Measurements from ENCODE around the gene FMNL1. TPM values are rescaled to one million over a fixed set of nuclear protein-coding genes. Genes with fewer than 3 reads are reported as not detected.
A peak's percentile ranks its signal among the peaks of the same experiment; 100 is the strongest.
"Not testable (repeated sequence)": the region's sequence is repeated elsewhere in the genome, so short reads cannot be mapped to it uniquely, and the experiment has no call there.

The FMNL1 gene, protein sequence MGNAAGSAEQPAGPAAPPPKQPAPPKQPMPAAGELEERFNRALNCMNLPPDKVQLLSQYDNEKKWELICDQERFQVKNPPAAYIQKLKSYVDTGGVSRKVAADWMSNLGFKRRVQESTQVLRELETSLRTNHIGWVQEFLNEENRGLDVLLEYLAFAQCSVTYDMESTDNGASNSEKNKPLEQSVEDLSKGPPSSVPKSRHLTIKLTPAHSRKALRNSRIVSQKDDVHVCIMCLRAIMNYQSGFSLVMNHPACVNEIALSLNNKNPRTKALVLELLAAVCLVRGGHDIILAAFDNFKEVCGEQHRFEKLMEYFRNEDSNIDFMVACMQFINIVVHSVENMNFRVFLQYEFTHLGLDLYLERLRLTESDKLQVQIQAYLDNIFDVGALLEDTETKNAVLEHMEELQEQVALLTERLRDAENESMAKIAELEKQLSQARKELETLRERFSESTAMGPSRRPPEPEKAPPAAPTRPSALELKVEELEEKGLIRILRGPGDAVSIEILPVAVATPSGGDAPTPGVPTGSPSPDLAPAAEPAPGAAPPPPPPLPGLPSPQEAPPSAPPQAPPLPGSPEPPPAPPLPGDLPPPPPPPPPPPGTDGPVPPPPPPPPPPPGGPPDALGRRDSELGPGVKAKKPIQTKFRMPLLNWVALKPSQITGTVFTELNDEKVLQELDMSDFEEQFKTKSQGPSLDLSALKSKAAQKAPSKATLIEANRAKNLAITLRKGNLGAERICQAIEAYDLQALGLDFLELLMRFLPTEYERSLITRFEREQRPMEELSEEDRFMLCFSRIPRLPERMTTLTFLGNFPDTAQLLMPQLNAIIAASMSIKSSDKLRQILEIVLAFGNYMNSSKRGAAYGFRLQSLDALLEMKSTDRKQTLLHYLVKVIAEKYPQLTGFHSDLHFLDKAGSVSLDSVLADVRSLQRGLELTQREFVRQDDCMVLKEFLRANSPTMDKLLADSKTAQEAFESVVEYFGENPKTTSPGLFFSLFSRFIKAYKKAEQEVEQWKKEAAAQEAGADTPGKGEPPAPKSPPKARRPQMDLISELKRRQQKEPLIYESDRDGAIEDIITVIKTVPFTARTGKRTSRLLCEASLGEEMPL
- 1 to 10 TPM; 4.4 to 7.7 (median 6.7) TPM for polyA plus RNA-seq (ENCODE audit: insufficient read length in 4 of 4)

DNA sequence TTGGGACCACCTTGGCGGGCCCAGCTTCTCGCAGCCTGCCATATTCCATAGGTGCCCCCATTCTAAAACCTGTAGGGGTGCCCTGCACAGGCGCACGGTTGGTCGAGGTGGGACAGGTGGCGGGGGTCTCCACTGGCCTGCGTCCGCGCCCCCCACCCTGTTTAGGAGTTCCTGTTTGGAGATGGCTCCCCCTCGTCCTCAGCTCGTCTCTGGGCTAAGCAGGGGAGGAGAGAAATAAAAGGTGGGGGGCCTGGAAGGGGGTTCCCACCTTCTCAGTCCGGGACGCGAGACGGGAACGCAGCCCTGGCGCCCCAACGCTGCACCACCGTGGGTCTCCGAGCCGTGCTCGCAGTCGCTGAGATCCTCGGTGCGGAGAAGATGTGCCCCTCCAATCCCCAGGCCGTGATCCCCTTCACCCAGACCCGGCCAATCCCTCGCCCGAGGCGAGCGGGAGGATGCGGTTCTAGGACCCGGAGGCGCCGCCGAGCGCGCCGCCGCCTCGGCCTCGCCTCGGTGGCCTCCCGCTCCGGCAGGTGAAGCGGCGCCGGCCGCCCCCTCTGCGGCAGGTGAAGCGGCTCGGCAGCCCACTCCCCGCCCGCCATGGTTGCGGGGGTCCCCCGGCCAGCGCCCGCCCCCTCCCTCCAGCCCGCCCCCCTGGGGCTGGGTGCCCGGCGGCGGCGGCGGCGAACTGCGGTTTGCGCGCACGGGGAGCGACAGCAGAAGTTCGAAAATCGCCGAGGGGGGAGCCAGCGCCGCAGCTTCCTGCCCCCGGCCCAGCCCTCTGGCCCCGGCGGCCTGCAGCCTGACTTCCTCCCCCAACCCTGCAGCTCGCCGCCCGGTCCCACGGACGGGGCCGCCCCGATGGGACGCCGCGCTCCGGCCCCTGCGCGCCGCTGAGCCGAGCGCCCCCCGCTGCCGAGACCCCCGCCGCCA, at the start of gene FMNL1:
Gene FMNL1 (plus strand): TSS at position 805 of the 933 bp plus-strand sequence. CDS start 240 bp downstream, outside the sequence.
- no peak for DNase-seq (ENCODE audit: low read depth in 4 of 4, low spot score in 2 of 4)

DNA sequence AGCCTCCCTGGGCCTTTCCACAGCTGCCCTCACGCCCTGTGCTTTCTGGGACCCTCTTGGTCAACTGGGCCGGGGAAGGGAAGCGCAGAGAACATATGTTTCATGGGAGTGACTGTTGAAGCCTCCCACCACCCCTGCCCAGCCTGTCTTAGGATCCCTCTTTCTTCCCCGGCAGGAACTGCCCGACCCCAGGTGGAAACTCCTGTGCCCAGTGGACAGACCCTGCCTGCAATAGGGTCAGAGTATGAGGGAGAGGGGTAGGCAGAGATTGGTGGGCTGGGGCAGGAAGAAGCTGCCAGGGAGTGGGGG, 49.5 kb upstream of the FMNL1 start:
- DNase-seq (ENCODE audit: low read depth in 4 of 4, low spot score in 2 of 4) = no peak

DNA sequence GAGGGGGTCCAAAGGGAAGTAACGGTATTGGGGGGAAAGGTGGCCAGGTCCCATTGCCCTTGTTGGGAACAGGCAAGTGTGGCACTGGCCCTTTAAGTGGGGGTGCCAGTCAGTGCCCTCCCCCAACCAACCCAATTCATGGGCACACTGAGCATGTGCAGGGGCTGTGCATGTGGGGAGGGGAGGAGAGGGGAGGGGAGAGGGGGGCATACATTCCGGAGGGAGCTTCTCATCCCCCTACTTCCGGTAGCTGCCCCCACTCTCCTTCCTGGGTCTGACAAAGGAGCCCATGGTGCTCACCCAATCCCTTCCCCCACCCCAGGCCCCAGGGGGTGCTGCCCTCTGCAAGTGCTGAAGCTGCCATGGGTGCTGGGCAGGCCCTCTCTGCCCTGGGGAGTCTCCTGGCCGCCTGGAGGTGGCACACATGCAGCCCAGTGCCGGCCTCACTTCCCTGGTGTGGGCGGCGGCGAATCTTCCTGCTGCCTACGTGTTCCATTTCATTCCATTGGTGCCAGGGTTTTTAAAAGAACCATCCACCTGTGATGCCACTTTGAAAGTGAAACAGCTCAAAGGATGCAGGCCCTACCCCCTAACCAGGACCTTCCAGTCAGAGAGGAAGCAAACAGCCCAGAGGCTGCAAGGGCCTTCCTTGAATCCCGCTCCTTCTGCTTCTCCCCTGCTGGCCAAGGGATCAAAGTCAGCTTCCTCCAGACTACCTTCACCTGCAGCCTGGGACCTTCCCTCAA, 49.0 kb upstream of the FMNL1 start:
- no peak for DNase-seq (ENCODE audit: low read depth in 4 of 4, low spot score in 2 of 4)

DNA sequence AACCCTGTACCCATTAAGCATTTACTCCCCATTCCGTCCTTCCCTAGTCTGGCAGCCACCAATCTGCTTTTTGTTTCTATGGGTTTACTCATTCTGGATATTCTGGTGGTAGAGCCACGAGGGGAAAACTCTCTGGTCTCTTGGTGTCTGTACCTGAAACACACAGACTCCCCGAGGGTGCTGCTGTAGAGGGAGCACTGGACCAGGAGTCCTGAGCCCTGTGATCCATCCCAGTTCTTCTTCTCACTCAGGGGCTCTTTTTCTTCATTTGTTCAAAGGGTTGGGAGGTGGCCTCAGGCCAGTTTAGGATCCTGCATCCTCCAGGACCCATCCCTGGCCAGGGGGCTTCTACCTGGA, 45.9 kb upstream of the FMNL1 start:
- DNase-seq (ENCODE audit: low read depth in 4 of 4, low spot score in 2 of 4) = no peak

DNA sequence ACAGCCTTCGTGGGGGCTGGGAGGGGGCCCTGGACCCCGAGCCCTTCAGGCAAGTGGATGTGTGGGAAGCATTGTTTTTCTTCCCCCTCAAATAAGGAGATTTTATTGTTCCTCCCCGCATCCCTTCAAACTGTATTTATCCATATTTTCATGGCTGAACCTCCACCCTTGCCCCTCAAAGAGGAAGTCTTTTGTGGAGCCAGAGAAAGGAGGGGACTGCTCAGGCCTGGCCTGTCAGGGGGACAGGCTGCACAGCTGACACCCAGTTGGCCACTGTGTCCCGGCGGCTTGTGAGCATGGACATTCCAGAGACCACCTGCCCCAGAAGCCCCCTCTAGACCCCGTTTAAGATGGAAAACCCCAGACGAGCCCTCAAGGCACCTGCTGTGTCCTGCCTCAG, 44.1 kb upstream of the FMNL1 start:
- DNase-seq (ENCODE audit: low read depth in 4 of 4, low spot score in 2 of 4) = no peak

DNA sequence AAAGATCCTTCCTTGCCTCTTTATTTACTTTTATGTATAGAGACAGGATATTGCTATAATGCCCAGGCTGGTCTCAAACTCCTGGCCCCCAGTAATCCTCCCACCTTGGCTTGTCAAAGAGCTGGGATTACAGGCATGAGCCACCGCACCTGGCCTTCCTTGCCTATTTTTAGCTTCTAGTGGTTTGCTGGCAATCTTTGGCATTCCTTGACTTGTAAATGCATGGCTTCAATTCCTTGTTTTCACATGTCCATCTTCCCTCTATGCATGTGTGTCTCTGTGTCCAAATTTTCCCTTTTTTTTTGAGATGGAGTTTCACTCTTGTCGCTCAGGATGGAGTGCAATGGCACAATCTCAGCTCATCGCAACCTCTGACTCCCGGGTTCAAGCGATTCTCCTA, 37.5 kb upstream of the FMNL1 start:
- no peak for DNase-seq (ENCODE audit: low read depth in 4 of 4, low spot score in 2 of 4)

DNA sequence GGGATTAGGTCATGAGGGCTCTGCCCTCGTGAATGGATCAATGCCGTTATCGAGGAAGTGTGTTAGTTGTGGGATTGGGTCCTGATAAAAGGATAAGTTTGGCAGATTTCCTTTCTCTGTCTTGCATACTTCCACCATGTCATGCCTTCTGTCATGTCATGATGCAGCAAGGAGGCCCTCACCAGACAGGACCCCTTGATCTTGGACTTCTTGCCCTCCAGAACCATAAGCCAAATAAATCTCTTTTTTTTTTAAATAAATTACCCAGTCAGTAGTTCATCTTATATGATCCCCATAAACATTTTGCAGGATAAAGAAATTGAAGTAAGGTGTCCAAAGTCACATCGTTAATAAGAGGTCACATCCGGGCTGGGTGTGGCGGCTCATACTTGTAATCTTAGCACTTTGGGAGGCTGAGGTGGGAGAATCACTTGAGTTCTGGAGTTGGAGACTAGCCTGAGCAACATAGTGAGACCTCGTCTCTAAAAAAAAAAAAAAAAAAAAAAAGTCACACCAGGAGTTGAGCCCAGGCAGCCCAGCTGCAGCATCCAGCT, 34.8 kb upstream of the FMNL1 start:
- no peak for DNase-seq (ENCODE audit: low read depth in 4 of 4, low spot score in 2 of 4)

DNA sequence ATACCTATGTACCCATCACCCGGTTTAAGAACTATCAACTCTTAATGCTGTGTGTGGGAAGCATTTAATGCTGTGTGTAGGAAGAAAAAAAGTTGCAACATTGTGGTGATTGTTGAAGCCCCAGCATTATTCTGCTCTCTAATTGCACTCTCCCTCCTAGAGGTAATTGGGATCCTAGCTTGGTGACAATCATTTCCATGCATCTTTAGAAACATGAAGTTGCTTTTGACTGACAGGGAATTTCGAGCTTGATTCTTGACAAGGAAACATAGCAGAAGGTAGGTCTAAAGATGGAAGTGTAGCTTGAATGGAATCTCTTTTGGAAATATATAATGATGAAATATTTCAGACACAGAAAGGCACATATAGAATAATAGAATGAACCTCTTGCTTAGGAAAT, 32.7 kb upstream of the FMNL1 start:
- no peak for DNase-seq (ENCODE audit: low read depth in 4 of 4, low spot score in 2 of 4)

DNA sequence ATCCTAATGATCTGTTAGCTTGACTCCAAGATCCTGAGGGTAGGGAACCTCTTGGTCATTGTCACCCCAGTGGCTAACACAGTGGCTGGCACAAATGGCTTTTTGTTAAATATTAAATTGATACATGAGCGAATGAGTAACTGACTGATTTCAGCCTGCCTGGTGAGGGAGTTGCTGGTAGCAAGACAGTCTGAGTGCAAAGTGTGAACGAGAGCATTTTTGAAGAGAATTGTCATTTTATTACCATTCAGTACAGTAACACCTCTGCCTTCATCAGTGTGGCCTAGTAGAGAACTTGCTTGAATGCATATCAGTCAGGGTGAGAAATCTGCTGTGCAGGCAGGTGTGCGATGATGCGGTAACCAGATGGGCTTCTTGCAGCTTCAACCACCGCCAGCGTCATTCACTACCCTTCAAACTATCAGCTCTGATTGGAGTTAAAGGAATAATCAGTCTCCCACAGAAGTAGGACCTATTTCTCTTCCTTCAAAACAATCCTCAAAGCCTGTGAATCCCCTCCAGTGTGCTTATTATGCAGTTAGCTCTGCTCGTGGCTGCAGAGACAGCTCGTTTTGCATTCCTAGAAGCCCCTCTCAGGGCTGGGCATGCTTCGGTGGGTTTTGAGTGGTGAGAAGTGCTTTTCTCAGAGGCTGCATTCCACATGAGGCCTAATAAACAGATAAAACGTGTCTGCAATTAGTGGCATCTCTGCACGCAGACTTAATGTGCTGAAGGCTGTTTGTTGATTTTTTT, 31.0 kb upstream of the FMNL1 start:
- no peak for DNase-seq (ENCODE audit: low read depth in 4 of 4, low spot score in 2 of 4)

DNA sequence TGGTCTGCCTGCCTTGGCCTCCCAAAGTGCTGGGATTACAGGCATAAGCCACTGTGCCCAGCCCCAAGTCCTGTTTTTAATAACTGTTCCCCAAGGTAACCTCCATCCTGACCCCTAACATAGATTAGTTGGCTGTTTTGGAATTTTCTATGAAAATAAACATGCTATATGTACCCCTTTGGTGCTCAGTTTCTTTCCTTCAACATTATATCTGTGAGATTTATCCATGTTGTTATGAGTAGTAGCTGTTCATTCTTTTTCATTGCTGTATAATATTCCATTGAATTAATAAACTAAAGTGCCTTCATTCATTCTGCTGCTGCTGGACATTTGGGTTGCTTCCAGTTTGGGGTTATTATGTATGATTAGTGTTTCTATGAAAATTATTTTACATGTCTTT, 26.3 kb upstream of the FMNL1 start:
- DNase-seq (ENCODE audit: low read depth in 4 of 4, low spot score in 2 of 4) = no peak

DNA sequence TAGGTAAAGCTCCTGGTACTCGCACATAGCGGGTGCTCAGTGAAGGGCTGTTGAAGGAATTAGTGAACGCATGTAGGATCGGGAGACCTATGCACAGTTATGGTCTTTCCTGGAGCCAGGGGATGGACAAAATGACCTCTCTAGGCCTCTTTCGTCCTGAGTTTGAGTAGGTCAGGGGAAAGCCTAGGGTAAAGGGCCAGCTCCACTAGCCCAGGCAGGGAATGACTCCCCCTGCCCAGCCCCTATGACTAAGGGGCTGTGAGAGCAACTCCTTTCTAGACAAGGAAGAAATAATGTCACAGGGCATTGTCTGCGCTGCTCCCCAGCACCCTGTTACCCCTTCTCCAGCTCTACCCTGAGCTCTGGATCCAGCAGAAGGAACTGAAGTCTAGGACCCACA, 24.6 kb upstream of the FMNL1 start:
- DNase-seq (ENCODE audit: low read depth in 4 of 4, low spot score in 2 of 4) = no peak

DNA sequence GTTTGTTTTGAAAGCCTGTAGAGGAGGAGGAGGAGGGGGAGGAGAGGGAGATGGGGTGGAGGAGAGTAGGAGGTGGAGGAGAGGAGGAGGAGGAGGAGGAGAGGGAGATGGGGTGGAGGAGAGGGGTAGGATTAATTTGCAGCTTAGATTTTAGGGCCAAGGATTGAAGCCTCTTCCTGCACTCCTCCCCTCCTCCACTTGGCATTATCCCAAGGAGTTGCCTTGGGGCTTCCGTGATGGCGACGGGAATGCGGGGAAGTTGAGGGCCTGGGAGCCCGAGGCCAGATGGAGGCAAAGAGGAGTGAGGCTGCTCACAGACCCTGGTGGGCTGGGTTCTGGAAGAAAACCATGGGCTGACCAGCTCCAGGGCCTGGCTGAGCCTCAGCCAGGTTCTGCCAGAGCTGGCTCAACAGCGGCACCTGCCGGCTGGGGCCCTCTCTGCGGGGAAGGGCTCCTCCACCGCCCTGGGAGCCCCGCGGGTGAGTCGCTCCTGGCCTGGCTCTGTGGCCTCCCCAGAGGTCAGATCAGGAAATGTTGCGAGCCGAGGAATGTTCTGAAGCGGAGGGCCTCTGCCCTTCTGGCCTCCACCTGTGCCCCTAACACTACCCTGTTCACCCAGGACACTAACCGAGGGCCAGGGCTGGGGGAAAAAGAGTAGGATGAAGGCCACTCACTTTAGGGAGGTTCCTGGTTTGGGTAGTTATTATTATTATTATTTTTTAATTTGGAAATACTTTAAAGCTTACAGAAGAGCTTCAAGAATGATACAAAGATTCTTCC, 23.9 kb upstream of the FMNL1 start:
- DNase-seq (ENCODE audit: low read depth in 4 of 4, low spot score in 2 of 4) = peak in 2 of 4 donors; percentile 65 to 81

DNA sequence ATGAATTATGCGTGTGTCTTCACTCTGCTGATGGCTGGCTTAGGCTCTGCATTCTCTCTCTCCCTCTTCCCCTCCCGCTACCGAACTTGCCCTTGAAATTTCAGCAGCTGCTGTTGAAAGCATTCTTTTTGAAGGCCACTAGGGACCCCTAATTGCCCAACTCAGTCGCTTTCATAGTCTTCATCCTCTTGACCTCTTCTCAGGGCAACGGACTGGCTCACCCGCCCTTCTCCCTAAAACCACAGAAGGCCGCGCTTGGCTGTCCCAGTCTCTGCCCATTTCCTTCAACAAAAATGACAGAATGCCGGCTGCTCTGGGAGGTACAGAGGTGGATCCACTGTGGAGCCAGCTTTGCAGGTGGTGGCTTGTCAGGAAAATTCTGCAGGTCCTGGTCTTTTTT, 21.0 kb upstream of the FMNL1 start:
- DNase-seq (ENCODE audit: low read depth in 4 of 4, low spot score in 2 of 4) = no peak

DNA sequence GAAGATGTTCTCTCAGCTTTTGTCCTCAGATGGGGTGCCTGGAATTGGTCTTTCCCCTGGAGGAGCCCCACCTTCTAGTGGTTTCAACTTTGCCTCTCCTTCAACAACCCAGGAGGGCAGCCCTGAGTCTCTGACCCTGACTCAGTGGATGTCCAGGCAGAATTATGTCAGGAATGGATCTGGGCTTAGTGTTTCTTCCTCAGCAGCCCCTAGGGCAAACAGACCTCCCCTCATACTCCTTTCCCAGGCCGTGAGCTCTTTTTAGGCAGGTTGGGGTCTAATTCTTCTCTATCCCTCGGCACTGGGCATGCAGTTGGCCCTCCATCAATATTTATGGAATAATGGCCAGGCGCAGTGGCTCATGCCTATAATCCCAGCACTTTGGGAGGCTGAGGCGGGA, 20.2 kb upstream of the FMNL1 start:
- no peak for DNase-seq (ENCODE audit: low read depth in 4 of 4, low spot score in 2 of 4)

DNA sequence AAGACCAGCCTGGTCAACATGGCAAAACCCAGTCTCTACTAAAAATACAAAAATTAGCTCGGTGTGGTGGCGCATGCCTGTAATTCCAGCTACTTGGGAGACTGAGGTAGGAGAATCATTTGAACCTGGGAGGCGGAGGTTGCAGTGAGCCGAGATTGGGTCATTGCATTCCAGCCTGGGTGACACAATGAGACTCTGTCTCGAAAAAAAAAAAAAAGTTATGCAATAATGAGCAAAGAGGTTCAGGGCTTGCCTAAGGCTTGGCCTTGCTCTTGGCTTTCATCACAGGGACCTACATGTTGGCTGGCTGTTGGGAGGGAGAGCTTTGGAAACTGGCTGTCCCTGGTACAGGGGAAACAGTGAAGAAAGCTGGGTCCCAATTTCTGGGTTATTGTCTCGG, 19.8 kb upstream of the FMNL1 start:
- not testable (repeated sequence) for DNase-seq (ENCODE audit: low read depth in 4 of 4, low spot score in 2 of 4)

DNA sequence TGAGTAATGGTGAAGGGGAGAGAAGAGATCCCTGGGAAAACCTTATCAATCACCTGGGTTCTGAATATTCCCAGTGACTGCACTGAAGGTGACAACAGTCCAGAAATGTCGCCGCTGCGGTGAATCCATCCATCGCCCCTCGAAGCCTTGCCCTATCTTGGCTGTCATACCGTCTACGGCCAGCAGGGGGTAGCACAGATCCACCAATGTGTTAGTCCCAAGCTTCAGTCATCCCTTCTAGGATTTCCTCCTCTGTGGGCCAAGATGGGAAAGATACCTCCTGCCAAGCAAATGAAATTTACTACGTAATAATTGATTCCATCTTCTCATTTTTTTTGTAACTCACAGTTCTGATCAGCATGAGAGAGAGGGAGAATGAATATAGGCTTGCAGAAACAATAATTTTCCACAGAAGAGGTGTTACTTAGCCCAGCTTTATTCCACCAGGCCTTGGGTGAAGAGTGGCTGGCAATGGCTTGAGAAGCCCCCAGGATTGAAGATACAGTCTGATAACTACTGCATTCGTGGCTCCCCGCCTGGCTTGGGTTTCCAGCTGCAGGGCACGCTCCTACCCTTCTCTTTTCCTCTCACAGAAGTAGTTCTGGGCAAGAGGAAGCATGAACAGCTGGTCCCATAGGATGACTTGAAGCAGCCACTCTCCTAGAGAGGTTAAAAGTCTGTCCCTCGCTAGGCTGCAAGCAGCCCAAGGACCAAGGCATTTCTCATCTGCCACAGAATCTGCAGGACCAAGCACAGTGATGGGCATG, 2.6 kb upstream of the FMNL1 start:
- peak in 3 of 4 donors; percentile 51 to 83 (median 61) for DNase-seq (ENCODE audit: low read depth in 4 of 4, low spot score in 2 of 4)

DNA sequence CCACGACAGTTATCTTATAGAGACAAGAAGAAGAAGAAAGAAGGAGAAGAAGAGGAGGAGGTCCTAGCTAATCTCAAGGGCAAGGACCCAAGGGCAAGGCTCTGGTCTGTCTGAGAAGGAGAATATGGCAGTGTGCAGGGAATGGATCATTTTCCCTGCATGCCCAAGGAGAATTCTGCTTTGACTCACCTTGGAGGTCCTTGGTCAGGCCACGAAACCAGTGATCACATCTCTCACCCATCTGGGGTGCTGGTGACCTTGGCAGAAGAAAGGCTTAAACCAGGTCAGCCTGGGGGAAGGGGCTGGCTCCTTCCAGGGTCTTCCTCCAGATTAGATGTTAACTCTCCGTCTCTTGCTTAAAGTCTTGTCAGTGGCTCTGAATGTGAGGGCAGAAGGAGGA, 1.6 kb upstream of the FMNL1 start:
- DNase-seq (ENCODE audit: low read depth in 4 of 4, low spot score in 2 of 4) = no peak

All from left renal cortex interstitium (tissue), 4 donors.